HFFc6 (cell line): ENCODE results near the gene FOXP3. TPM values are rescaled to one million over a fixed set of nuclear protein-coding genes. Genes with fewer than 3 reads are reported as not detected.

Source experiments
- DNase-seq: peaks from one replicate; pipeline ENCODE4 v3.0.0-alpha.2; 2018
- H3K27ac Mint-ChIP-seq: 2 replicates; pipeline ENCODE4 v1.8.0; 2020; ENCODE audit warnings: mild to moderate bottlenecking, mixed read lengths
- H3K27me3 Mint-ChIP-seq: 2 replicates; pipeline ENCODE4 v1.8.0; 2021; ENCODE audit warnings: mild to moderate bottlenecking, moderate library complexity, mixed read lengths; ENCODE audit not compliant: insufficient read depth
- H3K36me3 Mint-ChIP-seq: 2 replicates; pipeline ENCODE4 v1.8.0; 2021; ENCODE audit warnings: low read depth, mixed read lengths
- H3K4me1 Mint-ChIP-seq: 2 replicates; pipeline ENCODE4 v1.8.0; 2020; ENCODE audit warnings: low read depth, mixed read lengths
- H3K4me3 Mint-ChIP-seq: 2 replicates; pipeline ENCODE4 v1.8.0; 2020; ENCODE audit warnings: mild to moderate bottlenecking, moderate library complexity, mixed read lengths
- H3K9me3 Mint-ChIP-seq: 2 replicates; pipeline ENCODE4 v1.8.0; 2020; ENCODE audit warnings: mild to moderate bottlenecking, mixed read lengths
- CTCF ChIP-seq: fragments of 200-600 bp; sonication (generic); IDR thresholded peaks from 2 replicates; pipeline ENCODE4 v1.5.0; 2021; ENCODE audit warnings: antibody characterized with exemption, mild to moderate bottlenecking
- total RNA-seq, 6 experiments: library from RNA; stranded (reverse); fragmentation: NEBNext Ultra II Directional; extraction: Animal tissue kit (Norgen Biotek cat#: 25700); gene quantifications; 2 replicates in 1 of 6; 3 replicates in 5 of 6; pipeline ENCODE4 v1.2.3, GENCODE V29; 2021

The FOXP3 gene
- total RNA-seq, 6 experiments from 2014 or later, result 0.09 to 0.16 (median 0.14) TPM; not detected in 3

- H3K9me3 Mint-ChIP-seq, result no peaks in the 10 kb centered on the region
- H3K27ac Mint-ChIP-seq, result no peak overlapping the region
- peaks cover 4% of the 10 kb centered on the region for H3K27me3 Mint-ChIP-seq
- no peak for DNase-seq
- H3K4me3 Mint-ChIP-seq, result no peak overlapping the region
- TF ChIP-seq CTCF, result no peak
- H3K4me1 Mint-ChIP-seq, result 0 out of 2 replicates have a peak, but pooled peaks cover 5% of the 10 kb centered on the region
- no peaks in the 10 kb centered on the region for H3K36me3 Mint-ChIP-seq
These were observed 32.0 kb downstream of the FOXP3 start for GRCh38 chrX:49232525-49232924.

- TF ChIP-seq CTCF, result no peak
- Mint-ChIP-seq H3K4me3 (no peak overlapping the region), H3K36me3 (no peaks in the 10 kb centered on the region), H3K9me3 (no peaks in the 10 kb centered on the region), H3K27ac (no peak overlapping the region), H3K27me3 (peaks cover 2% of the 10 kb centered on the region), H3K4me1 (0 out of 2 replicates have a peak, but pooled peaks cover 5% of the 10 kb centered on the region)
- DNase-seq, result no peak
These were observed 33.0 kb downstream of the FOXP3 start for GRCh38 chrX:49231333-49232000.

GRCh38 chrX:49230500-49231232 lies 33.8 kb downstream of the FOXP3 start:
- no peak for TF ChIP-seq CTCF
- DNase-seq, result no peak
- Mint-ChIP-seq H3K4me3 (no peak overlapping the region), H3K9me3 (no peaks in the 10 kb centered on the region), H3K27ac (no peak overlapping the region), H3K27me3 (peaks cover 2% of the 10 kb centered on the region), H3K4me1 (0 out of 2 replicates have a peak, but pooled peaks cover 5% of the 10 kb centered on the region), H3K36me3 (no peaks in the 10 kb centered on the region)

GRCh38 chrX:49228185-49228584 lies 36.3 kb downstream of the FOXP3 start:
- H3K9me3 Mint-ChIP-seq, result no peaks in the 10 kb centered on the region
- no peak for TF ChIP-seq CTCF
- H3K36me3 Mint-ChIP-seq, result no peaks in the 10 kb centered on the region
- peaks cover 13% of the 10 kb centered on the region for H3K27me3 Mint-ChIP-seq
- H3K4me1 Mint-ChIP-seq, result no peaks in the 10 kb centered on the region
- no peak overlapping the region for H3K27ac Mint-ChIP-seq
- H3K4me3 Mint-ChIP-seq, result no peak overlapping the region
- no peak for DNase-seq

- H3K27ac Mint-ChIP-seq, result no peak overlapping the region
These were observed 36.8 kb downstream of the FOXP3 start for GRCh38 chrX:49227726-49228125.

More at GRCh38 chrX:49227726-49228125, 36.8 kb downstream of the FOXP3 start:
- H3K9me3 Mint-ChIP-seq, result no peaks in the 10 kb centered on the region
- H3K36me3 Mint-ChIP-seq, result no peaks in the 10 kb centered on the region
- H3K27me3 Mint-ChIP-seq, result peaks cover 13% of the 10 kb centered on the region
- no peak for TF ChIP-seq CTCF
- no peaks in the 10 kb centered on the region for H3K4me1 Mint-ChIP-seq
- DNase-seq, result no peak
- no peak overlapping the region for H3K4me3 Mint-ChIP-seq
